Vagina (tissue), 2 donors: ENCODE data around the gene CYP1A1.

Experiments used
- CTCF ChIP-seq, 3 experiments: fragments of 450-650 bp in 2 of 3; fragments of 200-600 bp in 1 of 3; sonication (generic) in 1 of 3; IDR thresholded peaks; one replicate each; pipeline ENCODE4 v1.5.1; 2017 to 2019; ENCODE audit warnings: antibody characterized with exemption in 3 of 3, mild to moderate bottlenecking in 2 of 3, moderate library complexity in 2 of 3
- POLR2AphosphoS5 ChIP-seq, 2 donors: sonication (generic); formaldehyde crosslinking; IDR thresholded peaks; one replicate each; pipeline ENCODE4 v1.9.0; 2017; ENCODE audit warnings: antibody characterized with exemption in 2 of 2, mild to moderate bottlenecking in 2 of 2, low read depth in 1 of 2; ENCODE audit not compliant: insufficient read depth in 1 of 2

DNA sequence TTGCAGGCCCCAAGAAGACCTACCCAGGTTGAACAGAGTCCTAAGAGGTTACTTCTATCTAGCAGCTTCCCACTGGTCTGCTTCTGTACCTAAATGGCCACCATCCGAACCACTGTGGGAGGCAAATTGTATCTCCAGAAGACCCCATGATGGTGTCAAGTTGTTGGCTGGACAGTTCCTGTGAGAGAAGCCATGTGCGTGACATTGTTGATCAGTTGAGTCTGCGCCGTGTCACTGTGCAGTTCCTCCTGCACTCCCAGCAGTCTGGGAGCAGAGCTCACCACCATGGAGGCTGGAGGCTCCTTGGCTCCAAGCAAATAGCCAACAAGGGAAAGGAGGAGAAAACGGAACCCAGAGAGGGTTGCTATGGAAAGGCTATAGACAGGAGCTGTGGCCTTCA lies 7.5 kb upstream of the CYP1A1 start:
- no peak for TF ChIP-seq CTCF (IDR thresholded peaks at IDR 0.05)
- TF ChIP-seq POLR2AphosphoS5 (IDR thresholded peaks at IDR 0.05; ENCODE audit: insufficient read depth in 1 of 2, low read depth in 1 of 2) = no peak
